Measurements from ENCODE around the gene TAF13.

TAF13 gene

GRCh38 chr1:109065137-109065536 lies 10.7 kb downstream of the TAF13 start:
- TF ChIP-seq FOXM1 (IDR thresholded peaks at IDR 0.05; ENCODE audit: borderline replicate concordance, low read depth) (no peak), CEBPB (IDR thresholded peaks at IDR 0.05) (no peak), USF1 (IDR thresholded peaks at IDR 0.05) (no peak), EGR1 (IDR thresholded peaks at IDR 0.05) (no peak), EP300 (IDR thresholded peaks at IDR 0.05; ENCODE audit: borderline replicate concordance) (no peak), TAF1 (IDR thresholded peaks at IDR 0.05; ENCODE audit: low read depth) (no peak), CREB1 (IDR thresholded peaks at IDR 0.05; ENCODE audit: low read depth) (no peak), TCF12 (IDR thresholded peaks at IDR 0.05; ENCODE audit: low read depth) (no peak), YY1 (IDR thresholded peaks at IDR 0.05; ENCODE audit: low read depth) (no peak), REST (IDR thresholded peaks at IDR 0.05; ENCODE audit: low read depth) (no peak), RAD21 (IDR thresholded peaks at IDR 0.05; ENCODE audit: low read depth) (no peak), ZBTB7A (IDR thresholded peaks at IDR 0.05; ENCODE audit: low read depth) (no peak), NFIC (IDR thresholded peaks at IDR 0.05) (no peak), MAX (IDR thresholded peaks at IDR 0.05) (no peak), TEAD4 (IDR thresholded peaks at IDR 0.05) (no peak)

- no peak for TF ChIP-seq REST (IDR thresholded peaks at IDR 0.05; ENCODE audit: low read depth)
- TF ChIP-seq TCF12 (IDR thresholded peaks at IDR 0.05; ENCODE audit: low read depth) = no peak
- no peak for TF ChIP-seq YY1 (IDR thresholded peaks at IDR 0.05; ENCODE audit: low read depth)
- no peak for TF ChIP-seq EGR1 (IDR thresholded peaks at IDR 0.05)
- TF ChIP-seq USF1 (IDR thresholded peaks at IDR 0.05) = no peak
- no peak for TF ChIP-seq TAF1 (IDR thresholded peaks at IDR 0.05; ENCODE audit: low read depth)
- no peak for TF ChIP-seq MAX (IDR thresholded peaks at IDR 0.05)
- no peak for TF ChIP-seq FOXM1 (IDR thresholded peaks at IDR 0.05; ENCODE audit: borderline replicate concordance, low read depth)
- TF ChIP-seq CEBPB (IDR thresholded peaks at IDR 0.05) = no peak
- TF ChIP-seq NFIC (IDR thresholded peaks at IDR 0.05) = no peak
- TF ChIP-seq TEAD4 (IDR thresholded peaks at IDR 0.05) = no peak
- TF ChIP-seq EP300 (IDR thresholded peaks at IDR 0.05; ENCODE audit: borderline replicate concordance) = no peak
- TF ChIP-seq ZBTB7A (IDR thresholded peaks at IDR 0.05; ENCODE audit: low read depth) = no peak
- no peak for TF ChIP-seq RAD21 (IDR thresholded peaks at IDR 0.05; ENCODE audit: low read depth)
- no peak for TF ChIP-seq CREB1 (IDR thresholded peaks at IDR 0.05; ENCODE audit: low read depth)
These were observed 14.6 kb downstream of the TAF13 start for GRCh38 chr1:109061183-109061582.

- TF ChIP-seq TEAD4 (IDR thresholded peaks at IDR 0.05) (no peak), TAF1 (IDR thresholded peaks at IDR 0.05; ENCODE audit: low read depth) (no peak), RAD21 (IDR thresholded peaks at IDR 0.05; ENCODE audit: low read depth) (no peak), REST (IDR thresholded peaks at IDR 0.05; ENCODE audit: low read depth) (no peak), ZBTB7A (IDR thresholded peaks at IDR 0.05; ENCODE audit: low read depth) (no peak), TCF12 (IDR thresholded peaks at IDR 0.05; ENCODE audit: low read depth) (no peak), CEBPB (IDR thresholded peaks at IDR 0.05) (no peak), EP300 (IDR thresholded peaks at IDR 0.05; ENCODE audit: borderline replicate concordance) (no peak), USF1 (IDR thresholded peaks at IDR 0.05) (no peak), MAX (IDR thresholded peaks at IDR 0.05) (no peak), NFIC (IDR thresholded peaks at IDR 0.05) (no peak), FOXM1 (IDR thresholded peaks at IDR 0.05; ENCODE audit: borderline replicate concordance, low read depth) (no peak), EGR1 (IDR thresholded peaks at IDR 0.05) (no peak), CREB1 (IDR thresholded peaks at IDR 0.05; ENCODE audit: low read depth) (no peak)
These were observed 15.1 kb downstream of the TAF13 start for GRCh38 chr1:109060707-109061106.
